Skin of body (tissue), 2 donors: Measurements from ENCODE around the gene ALG12. TPM values are rescaled to one million over a fixed set of nuclear protein-coding genes. Genes with fewer than 3 reads are reported as not detected.

Source experiments
- DNase-seq: peaks from one replicate; lab custom pipeline; 2025; lab: John Stamatoyannopoulos, UW
- total RNA-seq: library from RNA; depleted of rRNA; stranded (reverse); fragments of >200 nt; gene quantifications from one replicate; pipeline ENCODE4 v1.2.3, GENCODE V29; 2014

Gene ALG12
- total RNA-seq, 1 donor from 2014 or later: 7.9 TPM

DNA sequence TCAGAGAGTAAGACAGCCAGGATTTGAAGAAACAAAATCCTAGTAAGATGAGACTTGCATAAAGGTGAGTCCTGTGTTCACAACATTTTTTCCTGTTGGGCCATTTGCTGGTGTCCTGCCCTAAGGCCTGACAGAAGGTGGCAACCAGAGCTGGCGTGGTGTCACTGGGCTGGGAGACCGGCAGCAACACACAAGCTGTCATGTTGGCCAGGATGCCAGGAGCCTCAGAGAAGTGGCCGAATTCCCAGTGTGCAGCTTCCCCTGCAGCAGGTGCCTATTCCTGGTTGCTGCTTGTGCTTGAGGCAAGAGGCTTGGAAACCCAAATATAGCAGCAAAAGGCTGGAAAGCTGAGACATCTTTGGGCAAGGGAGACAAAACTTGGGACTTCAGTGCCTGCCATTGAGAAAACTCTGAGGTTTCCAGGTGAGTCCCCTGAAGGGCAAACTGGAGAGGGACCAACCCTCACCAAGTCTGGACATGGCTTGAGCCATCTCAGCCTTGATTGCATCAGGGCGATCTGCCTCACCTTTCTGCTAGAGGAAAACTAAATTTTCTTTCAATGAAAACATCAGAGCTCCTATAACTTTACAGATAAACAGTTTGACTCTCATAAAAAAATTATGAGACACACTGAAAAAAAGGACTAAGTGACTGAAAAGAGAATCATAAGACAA is 25.9 kb downstream of the ALG12 start:
- no peak for DNase-seq

DNA sequence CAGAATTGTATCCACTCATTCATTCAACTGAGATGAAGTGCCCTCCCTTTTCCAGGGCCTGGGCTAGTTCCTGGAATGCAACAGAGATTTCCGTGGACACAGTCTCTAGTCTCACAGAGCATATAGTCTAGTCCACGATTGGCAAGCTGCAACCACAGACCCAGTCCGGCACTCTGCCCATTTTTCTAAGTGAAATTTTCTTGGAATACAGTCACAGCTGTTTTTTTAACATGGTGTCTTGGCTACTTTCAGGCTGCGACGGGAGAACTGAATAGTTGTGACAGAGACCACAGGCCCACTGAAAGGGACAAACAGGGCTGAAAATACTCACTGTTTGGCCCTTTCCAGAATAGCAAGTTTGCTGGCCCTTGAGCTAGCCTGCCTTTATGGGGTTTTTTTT is 29.2 kb downstream of the ALG12 start:
- no peak for DNase-seq

DNA sequence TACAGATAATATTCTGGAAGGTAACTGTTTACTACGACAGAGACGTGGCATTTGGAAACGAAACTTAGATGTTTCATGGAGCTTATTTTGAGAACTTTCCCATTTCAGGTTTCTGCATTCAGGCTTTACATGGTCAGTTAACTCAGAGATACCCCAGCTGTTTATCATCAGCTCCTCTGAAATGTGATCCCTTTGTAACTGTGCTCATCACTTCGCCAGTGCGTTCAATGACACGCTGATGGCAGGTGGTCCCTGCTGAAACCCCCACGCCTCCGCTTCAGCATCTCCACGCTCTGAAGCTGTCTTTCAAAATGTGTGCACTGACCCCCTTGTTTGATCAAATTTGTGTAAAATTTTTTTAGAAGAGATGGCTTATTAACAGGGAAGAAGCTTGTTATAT is 30.5 kb downstream of the ALG12 start:
- DNase-seq: no peak

DNA sequence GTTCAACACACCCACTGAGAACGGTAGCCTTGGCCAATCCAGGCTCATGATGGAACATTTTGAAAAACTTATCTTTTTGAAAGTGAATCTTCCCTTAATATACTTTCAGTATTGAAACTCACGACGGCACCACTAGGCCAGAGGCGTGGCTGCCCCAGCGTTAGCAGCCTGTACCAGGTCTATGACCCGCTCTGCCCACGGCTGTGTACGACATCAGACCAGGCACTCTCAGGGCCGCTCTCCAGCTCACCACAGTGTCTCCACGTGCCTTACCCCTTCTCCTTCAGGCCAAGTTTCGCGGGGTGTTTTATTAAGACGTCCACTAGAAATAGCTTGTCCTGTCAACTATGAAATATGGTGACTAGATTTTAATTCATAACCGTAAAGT is 31.2 kb downstream of the ALG12 start:
- DNase-seq: no peak

DNA sequence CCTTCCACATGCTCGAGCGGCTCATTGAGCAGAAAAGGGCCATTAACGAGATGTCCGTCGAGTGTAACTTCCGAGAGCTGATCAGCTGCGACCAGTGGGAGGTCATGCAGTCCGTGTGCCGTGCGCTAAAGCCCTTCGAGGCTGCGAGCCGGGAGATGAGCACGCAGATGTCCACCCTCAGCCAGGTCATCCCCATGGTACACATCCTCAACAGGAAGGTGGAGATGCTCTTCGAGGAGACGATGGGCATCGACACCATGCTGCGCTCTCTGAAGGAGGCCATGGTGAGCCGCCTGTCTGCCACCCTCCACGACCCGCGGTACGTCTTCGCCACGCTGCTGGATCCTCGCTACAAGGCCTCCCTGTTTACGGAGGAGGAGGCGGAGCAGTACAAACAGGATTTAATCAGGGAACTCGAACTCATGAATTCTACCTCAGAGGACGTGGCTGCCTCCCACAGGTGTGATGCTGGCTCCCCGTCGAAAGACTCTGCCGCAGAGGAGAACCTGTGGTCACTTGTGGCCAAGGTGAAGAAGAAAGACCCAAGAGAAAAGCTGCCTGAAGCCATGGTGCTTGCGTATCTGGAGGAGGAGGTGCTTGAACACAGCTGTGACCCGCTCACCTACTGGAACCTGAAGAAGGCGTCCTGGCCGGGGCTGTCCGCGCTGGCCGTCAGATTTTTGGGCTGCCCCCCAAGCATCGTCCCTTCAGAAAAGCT is 31.7 kb downstream of the ALG12 start:
- no peak for DNase-seq

DNA sequence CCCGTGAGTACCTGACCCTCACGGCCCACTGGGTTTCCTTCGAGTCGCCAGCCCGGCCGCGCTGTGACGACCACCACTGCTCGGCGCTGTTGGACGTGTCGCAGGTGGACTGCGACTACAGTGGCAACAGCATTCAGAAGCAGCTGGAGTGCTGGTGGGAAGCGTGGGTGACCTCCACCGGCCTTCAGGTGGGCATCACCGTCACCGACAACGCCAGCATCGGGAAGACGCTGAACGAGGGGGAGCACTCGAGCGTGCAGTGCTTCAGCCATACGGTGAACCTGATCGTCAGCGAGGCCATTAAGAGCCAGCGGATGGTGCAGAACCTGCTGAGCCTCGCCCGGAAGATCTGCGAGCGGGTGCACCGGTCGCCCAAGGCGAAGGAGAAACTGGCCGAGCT is 32.4 kb downstream of the ALG12 start:
- no peak for DNase-seq

DNA sequence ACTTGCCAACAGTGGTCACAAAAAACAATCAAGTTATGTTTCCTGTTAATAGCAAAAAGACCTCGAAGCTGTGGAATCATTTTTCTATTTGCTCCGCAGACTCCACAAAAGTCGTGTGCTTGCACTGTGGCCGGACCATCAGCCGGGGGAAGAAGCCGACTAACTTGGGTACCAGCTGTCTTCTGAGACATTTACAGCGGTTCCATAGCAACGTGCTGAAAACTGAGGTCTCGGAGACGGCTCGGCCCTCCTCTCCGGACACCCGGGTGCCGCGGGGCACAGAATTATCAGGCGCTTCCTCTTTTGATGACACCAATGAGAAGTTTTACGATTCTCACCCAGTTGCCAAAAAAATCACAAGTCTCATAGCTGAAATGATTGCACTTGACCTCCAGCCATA is 33.0 kb downstream of the ALG12 start:
- DNase-seq: no peak

DNA sequence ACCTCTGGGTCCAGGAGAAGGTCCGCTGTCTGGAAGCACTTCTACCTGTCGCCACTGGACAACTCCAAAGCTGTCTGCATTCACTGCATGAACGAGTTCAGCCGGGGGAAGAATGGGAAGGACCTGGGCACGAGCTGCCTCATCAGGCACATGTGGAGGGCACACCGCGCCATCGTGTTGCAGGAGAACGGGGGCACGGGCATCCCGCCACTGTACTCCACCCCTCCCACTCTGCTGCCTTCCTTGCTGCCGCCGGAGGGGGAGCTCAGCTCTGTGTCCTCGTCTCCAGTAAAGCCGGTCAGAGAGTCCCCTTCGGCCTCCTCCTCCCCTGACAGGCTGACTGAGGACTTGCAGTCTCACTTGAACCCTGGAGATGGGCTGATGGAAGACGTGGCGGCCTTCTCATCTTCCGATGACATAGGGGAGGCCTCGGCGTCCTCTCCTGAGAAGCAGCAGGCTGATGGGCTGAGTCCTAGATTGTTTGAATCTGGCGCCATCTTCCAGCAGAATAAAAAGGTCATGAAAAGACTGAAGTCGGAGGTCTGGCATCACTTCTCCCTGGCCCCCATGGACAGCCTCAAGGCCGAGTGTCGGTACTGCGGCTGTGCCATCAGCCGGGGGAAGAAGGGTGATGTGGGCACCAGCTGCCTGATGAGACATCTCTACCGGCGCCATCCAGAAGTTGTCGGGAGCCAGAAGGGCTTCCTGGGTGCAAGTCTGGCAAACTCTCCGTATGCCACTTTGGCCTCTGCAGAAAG is 33.6 kb downstream of the ALG12 start:
- DNase-seq: no peak

DNA sequence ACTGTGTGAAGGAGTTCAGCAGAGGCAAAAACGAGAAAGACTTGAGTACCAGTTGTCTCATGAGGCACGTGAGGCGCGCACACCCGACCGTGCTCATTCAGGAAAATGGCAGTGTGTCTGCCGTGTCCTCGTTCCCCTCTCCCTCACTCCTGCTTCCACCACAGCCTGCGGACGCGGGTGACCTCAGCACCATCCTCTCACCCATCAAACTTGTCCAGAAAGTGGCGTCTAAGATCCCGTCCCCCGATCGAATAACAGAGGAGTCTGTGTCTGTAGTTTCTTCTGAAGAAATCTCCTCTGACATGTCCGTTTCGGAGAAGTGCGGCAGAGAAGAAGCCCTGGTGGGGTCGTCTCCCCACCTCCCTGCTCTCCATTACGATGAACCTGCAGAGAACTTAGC is 34.2 kb downstream of the ALG12 start:
- no peak for DNase-seq

DNA sequence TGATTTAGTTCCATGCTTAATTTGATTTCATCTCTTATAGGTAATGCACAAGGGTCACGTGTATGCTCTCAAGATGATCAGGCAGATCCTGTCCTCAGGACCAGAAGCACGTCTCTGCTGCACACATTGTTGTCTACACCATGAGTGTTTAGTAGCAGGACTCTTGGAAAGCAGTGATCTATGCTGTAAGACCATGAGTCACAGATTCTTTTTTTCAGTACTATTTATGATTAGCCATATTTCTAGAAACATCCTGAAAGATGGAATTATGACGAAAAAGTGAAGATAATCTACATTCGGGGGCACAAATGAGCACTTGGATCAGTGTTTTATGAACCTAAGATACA is 35.0 kb downstream of the ALG12 start:
- DNase-seq: no peak

DNA sequence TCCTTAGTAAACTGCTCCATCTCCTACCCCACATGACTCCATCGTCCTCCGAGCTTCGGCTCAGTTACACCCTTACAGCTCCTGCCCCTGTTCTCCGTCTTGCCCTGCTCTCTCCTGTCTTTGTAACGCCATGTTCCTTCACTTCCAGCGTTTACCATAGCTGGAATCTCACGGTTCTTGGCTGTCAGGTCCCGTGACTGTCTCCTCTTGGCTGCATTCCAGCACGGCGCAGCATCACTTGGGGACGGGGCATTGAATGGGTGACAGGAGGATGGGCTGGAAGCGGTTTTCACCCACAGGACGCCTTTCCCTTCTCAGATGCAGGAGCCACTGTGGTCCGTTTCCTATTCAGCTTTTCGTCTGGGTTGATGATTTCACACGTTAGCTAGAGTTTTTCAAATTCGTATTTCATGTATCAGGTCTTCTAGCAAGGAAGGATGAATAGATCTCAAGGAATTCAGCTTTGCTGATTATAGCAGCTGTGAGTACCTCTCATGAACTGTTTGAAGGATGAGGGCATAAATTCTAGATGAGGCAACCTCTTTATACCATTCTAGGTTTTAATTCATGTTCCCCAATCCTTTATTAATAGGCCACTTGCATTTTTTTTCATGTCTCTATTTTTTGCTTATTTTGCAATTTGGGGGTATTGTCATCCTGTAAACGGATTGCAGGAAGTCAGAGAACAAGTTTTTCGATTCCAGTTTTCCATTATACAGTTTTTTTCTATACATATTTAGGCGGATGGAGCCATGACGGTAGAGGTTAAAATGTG is 35.5 kb downstream of the ALG12 start:
- DNase-seq: no peak

DNA sequence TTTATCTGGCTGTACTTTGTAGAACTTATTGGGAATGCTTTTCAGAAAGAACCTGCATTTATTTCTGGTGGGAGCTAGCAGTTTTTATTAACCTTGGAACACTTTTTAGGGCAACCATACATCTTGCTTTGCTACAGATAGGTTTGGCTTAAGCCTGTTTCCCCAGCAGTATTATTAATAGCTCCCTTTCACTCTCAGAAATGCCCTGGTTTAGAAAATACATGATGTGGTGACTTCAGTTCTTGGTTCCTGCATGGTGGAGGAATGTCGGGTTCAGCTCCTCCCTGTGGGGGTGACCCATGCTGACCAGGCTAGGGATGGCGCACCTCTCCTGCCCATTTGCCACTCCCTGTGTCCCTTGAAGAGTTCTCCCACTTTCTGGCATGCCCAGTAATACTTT is 36.4 kb downstream of the ALG12 start:
- no peak for DNase-seq

DNA sequence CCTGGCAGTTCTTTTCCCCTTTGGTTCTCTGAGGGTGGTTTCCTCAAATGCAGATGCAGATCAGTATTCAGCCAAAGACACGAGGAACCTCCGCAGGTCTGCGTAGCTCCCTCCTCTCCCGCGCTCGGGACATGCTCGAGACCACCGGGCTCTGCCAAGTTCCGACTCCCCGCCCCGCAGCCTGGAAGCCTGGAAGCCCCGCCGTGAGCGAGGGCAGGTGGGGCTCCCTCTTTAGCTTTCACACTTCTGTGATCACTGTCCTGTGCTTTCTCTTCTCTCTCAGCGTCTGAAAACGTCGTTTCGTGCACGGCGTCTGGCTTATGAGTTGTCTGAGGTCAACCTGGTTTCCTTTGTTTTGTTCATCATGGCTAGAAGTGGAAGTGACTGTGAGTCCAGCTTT is 38.0 kb downstream of the ALG12 start:
- no peak for DNase-seq

DNA sequence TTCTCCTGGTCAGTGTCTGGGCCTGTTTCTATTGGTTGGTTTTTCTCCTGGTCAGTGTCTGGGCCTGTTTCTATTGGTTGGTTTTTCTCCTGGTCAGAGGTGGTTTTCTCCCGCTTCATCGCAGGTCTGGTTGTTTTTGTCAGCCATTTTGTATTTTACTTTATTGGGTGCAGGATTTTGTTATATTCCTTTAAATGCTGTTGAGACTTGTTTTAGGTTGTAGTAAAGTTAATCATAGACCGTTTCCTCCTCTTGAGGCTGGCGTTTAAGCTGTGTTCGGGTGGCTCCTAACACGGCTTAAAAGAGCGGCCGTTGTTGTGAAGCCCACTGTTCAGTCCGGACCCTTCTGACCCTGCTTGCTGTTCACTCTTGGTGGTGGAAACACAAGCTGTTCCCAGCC is 38.4 kb downstream of the ALG12 start:
- no peak for DNase-seq

DNA sequence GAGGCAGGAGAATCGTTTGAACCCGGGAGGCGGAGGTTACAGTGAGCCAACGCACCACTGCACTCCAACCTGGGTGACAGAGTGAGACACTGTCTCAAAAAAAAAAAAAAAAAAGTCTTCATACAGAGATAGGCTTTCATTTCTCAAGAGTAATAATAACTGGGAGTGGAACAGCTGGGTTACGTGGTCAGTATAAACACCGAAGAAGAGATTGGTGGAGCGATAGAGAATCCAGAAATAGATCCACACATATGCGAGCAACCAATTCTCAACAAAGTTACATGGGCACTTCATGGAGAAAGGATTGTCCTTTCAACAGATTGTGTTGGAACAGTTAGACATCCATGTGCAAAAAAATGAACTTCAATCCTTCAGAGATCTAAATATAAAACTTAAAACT is 40.0 kb downstream of the ALG12 start:
- no peak for DNase-seq

DNA sequence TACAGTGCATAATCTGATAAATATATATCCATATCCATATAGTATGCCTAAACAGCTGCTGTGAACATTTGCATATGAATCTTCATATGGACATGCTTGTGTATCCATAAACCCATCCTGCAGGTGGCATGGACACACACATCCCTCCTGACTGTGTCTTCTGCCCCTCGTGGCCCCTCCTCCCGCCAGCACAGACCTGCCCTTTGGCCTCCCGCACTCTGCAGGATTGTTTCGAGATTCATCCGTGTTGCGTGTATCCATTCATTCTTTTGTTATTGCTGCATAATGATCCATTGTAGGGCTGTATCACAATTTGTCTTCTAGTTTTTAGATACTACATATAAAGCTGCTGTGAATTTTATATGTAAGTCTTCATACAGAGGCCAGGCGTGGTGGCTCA is 40.6 kb downstream of the ALG12 start:
- no peak for DNase-seq

DNA sequence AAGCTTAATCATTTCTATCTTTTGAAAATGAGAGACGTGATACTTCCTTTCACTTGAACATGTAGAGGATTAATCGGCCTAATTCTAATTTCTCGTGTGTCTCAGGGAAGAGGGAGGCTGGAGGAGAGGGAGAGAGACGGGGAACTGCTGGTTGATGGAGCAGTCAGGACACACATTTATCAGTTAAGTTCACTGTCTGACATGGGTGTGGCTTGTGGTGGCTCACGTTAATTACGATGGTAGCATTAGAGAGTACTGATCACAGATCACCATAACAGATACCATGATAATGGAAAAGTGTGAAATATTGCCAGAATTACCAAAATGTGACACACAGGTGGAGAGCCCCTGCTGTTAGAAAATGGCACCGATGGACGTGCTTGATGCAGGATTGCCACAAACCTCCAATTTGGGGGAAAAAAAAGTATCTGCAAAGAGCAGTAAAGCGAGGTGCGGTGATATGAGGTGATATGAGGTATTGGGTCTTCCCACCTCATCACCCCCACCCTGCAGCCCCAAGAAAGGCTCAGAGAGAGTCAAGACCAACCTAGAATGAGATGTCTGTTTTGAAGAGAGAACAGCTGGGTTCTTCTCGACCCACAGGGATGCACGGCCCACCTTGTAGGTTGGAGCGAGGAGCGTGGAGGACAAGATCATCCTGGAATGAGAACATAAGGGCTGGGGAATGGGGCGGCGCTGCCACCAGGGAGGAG is 44.9 kb downstream of the ALG12 start:
- DNase-seq: no peak

DNA sequence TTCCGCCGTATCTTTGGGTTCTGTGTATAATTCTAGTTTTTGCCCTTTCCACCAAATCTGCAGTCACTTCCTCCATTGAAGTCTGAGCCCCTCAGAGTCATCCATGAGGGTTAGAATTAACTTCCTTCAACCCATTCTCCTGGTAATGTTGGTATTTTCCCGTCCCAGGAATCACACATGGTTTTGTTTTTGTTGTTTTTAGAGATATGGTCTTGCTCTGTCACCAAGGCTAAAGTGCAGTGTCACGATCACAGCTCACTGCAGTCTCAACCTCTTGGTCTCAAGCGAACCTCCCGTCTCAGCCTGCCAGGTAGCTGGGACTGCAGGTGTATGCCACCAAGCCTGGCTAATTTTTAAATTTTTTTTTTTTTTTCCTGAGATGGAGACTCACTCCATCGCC is 45.9 kb downstream of the ALG12 start:
- DNase-seq: no peak

DNA sequence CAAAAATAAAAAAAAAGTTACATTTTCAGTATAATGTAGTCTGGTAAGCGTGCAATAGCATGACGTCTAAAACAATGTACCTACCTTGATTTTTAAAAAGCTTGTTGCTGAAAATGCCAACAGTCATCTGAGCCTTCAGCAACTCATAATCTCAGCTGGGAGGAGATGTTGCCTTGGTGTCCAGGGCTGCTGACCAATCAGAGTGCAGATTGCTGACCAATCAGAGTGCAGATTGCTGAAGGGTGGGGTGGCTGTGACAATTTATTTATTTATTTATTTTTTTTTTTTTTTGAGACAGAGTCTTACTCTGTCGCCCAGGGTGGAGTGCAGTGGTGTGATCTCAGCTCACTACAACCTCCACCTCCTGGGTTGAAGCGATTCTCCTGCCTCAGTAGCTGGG is 46.8 kb downstream of the ALG12 start:
- no peak for DNase-seq

DNA sequence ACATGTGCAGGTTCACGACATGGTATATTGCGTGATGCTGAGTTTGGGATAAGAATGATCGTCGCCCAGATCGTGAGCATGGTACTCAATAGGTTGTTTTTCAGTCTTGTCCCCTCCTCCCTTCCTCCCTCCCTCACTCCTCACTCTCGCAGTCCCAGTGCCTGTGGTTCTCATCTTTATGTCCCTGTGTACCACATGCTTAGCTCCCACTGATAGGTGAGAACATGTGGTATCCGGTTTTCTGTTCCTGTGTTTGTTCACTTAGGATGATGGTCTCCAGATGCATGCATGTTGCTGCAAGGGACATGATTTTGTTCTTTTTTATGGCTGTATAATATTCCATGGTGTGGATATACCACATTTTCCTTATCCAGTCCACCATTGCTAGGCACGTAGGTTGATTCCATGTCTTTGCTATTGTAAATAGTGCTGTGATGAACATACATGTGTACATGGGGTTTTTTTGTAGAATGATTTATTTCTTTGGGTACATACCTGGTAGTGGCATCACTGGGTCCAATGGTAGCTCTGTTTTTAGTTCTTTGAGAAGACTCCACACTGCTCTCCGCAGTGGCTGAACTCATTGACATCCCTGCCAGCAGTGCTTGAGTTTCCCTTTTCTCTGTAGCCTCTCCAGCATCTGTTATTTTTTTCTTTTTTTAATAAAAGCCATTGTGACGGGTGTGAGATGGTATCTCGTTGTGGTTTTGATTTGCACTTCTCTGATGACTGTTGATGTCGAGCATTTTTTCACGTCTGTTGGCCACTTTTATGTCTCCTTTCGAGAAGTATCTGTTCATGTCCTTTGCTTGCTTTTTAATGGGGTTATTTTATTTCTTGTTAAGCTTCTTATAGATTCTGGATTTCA is 48.2 kb downstream of the ALG12 start:
- no peak for DNase-seq
